Anterior cingulate cortex (tissue), 58 donors: Measurements from ENCODE around the gene TMEM208.

Source experiments
- DNase-seq, 58 donors: peaks; one replicate each; lab custom pipeline; 2025; lab: John Stamatoyannopoulos, UW

TMEM208 gene

DNA sequence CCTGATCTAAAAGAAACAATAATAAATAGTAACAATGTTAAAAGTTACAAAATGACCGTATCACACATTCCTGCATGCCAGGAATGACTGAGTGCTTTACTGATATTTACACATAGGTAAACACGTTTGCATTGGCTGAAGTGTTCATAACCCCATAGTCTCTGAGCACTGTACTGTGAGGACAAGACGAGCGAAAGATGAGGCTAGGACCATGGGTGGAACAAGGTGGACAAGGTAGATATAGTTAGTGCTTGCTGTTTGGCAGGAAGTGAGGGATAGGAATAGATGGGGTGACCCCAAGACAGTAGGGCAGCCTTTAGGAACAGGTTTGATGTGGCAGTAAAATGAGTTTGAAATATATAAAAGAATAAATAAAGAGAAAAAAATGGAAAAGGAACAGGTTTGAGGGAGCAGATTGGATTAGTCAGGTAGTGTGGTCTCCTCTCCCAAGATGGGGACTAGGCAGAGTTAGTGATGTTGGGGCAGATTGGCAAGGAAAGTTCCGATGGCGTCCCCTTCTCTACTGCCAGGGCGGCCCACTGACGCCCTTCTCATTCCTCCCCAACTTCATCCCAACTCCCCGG is 35.4 kb upstream of the TMEM208 start:
- DNase-seq, result no peak

DNA sequence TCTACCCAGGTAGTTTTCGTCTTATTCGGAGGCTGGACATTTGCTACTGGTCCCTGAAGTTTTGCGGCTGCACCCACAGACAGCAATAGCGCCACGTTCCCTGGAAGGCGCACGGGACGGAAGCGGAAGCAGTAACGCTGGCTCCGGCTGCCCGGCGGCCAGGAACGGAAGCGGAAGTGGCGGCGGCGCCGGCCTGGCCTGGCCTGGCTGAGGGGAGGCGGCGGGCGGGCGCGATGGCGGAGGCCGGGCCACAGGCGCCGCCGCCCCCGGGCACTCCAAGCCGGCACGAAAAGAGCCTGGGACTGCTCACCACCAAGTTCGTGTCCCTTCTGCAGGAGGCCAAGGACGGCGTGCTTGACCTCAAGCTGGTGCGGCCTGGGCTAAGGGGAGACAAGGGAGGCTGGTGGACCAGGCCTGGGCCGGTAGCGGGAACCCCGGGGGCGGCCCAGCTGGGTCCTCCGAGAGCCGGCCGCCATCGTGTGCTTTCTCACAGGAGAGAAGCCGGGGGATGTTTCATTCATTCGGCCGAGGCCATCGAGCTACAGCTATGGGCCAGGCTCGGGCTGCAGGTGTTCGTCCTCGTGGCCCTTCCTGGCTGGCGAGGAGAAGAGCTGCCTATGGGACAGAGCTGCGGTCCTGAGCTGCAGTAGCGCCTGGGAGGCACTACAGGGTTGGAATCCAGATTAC is 34.8 kb upstream of the TMEM208 start, which contains the start of gene E2F4:
Gene E2F4, plus strand, starts transcription at position 161 of the 687 bp plus-strand sequence. Its CDS starts 73 bp downstream, at position 234.
- DNase-seq, result peak; percentile 41 to 96 (median 88)

DNA sequence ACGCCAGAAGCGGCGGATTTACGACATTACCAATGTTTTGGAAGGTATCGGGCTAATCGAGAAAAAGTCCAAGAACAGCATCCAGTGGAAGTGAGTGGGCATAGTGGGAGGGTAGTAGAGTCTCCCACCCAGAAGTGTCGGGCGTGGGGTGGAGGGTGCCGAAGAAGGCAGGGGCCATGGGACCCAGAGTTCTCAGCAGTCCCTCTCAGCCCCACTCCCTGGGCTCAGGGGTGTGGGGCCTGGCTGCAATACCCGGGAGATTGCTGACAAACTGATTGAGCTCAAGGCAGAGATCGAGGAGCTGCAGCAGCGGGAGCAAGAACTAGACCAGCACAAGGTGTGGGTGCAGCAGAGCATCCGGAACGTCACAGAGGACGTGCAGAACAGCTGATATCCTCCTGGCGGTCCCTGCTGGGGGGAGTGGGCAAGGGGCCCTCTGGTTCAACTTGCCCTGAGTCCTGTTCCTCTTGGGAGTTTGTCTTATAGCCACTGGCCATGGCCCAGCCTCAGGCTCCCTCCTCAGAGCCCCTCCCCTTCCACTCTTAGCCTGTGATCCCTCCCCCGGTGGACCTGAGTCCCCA is 34.1 kb upstream of the TMEM208 start:
- no peak for DNase-seq

DNA sequence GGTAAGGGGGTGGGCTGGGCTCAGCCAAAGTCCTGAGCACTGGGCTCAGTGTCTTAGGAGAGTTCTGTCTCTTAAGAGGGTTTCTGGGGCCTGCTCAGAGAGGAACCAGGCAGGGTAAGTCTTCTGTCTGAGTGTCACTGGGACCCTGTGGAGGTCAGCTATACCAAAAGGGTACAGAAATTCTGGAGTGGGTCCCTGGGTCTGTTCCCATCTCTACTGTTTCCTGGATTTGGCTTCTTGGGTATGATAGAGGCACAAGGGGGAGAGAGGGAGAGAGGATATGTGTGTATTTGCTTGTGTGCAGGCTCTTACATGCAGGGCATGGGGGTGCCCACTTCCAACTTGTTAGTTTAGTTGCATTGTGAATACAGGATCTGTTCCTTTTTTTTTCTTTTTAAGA is 33.4 kb upstream of the TMEM208 start:
- DNase-seq, result no peak

DNA sequence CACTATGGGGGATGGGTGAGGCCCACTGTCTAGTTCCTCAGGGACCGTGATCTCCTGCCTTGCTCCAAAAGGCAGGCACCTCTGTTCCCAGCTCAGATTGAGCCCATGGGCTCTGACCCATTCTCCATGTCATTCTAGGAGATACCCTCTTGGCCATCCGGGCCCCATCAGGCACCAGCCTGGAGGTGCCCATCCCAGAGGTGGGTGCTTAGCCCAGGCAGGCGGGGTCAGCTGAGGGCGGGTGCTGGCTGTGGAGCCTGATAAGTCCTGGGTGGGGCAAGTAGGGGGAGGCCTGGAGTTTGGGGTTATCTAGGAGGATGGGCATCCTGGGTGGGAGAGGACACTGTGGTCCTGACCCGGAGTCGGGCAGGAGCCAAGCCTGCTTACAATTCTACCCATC is 32.7 kb upstream of the TMEM208 start:
- no peak for DNase-seq

DNA sequence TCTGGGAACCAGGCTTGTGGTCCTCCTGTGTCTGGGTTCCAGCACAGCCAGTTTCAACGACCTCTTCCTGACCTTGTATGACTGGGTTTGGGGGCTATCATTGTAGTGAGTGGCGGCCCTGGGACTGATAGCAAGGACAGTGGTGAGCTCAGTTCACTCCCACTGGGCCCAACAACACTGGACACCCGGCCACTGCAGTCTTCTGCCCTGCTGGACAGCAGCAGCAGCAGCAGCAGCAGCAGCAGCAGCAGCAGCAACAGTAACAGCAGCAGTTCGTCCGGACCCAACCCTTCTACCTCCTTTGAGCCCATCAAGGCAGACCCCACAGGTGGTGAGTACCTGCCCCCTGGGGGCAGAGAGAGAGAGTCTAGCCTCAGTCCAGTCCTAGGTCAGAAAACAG is 31.3 kb upstream of the TMEM208 start:
- DNase-seq, result no peak

DNA sequence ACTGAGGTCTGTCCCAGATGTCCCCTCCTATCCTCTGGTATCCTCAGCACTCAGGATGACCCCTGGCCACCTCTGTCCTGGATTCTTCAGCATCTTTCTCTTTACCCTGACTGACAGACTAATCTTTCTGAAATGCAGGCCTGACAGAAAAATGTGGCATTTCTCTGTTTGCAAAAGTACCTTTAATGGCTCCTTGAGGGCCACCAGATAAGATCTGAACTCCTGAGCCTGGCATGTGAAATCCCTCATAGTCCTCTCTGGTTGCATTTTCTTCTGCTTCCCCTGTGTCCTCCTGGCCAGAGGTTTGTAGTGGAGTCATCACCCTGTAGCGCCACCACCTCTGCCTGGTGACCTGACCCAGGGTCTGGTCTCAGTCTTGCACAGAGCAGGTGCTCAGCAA is 30.0 kb upstream of the TMEM208 start:
- no peak for DNase-seq

DNA sequence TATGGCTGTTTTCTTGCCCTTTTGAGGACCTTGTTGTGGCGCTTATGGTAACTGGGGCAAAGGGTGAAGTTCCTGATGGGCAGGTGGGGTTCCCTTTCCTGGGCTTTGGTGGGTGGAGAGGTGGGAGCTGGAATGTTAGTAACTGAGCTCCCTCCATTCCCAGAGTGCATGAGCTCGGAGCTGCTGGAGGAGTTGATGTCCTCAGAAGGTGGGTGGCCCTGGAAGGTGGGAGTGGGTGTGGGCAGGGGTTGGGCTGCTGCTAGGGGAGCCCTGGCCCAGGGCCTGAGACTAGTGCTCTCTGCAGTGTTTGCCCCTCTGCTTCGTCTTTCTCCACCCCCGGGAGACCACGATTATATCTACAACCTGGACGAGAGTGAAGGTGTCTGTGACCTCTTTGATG is 29.2 kb upstream of the TMEM208 start:
- DNase-seq, result no peak

DNA sequence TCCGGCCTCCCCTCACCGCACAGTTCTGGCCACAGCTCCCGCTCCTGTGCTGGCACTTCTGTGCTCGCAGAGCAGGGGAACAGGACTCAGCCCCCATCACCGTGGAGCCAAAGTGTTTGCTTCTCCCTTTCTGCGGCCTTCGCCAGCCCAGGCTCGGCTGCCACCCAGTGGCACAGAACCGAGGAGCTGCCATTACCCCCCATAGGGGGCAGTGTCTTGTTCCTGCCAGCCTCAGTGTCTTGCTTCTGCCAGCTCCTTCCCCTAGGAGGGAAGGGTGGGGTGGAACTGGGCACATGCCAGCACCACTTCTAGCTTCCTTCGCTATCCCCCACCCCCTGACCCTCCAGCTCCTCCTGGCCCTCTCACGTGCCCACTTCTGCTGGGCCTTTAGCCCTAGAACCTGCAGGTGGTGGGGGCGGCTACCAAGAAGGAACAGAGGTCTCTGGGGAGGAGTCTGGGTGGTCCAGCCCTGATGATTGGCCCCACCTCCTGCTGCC is 28.6 kb upstream of the TMEM208 start:
- peak in 47 of 58 donors; percentile 16 to 79 (median 46) for DNase-seq

DNA sequence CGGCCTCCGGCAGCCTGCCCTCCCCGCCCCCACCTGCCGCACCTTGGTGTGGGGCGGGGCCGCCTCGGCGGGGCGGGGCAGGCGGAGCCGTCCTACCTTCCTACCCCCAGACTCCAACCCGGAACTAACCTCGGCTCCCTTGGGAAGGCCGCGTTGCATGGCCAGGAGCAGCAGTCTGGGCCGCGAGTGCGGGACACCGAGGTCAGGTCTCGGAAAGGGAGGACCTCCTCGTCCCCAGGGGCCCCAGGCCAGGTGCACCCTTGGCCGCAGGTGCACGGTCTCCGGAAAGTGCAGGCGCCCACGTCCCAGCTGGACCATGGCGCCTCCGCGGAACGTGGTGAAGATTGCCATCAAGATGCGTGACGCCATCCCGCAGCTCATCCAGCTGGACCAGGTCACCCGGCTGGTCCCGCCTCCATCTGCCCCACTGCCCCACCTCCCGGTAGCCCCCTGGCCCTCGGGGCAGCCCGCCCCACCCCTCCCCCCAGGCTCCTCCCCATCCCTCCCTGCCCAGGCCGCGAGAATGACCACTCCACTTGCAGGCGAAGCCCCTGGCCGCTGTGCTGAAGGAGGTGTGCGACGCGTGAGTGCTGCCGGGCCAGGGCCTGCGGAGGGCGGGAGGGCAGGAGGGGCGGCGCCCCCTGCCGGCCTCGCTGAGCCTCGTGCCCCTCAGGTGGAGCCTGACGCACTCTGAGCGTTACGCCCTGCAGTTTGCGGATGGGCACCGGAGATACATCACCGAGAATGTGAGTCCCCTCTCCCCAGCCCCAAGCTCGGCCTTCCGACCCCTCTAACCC is 27.7 kb upstream of the TMEM208 start, which contains the start of gene ELMO3:
Gene ELMO3, plus strand, starts transcription at position 121 of the 797 bp plus-strand sequence. Its CDS starts 196 bp downstream, at position 317.
- no peak for DNase-seq

DNA sequence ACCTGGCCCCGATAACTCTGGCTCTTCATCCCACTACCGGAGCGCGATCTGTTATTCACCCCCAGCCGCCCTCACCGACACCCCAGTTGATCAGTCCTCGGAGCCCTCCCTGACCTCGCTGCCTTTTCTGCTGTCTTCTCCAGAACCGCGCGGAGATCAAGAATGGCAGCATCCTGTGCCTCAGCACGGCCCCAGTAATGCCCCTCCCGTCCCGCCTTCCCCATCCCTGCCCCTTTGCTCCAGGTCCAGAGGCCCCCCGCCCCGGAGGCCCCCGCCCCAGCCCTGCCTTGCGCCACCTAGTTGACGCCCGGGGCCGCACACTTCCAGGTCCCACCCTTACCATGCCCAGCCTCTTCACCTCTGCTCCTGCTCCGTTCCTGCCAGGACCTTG is 27.1 kb upstream of the TMEM208 start:
- DNase-seq, result no peak

DNA sequence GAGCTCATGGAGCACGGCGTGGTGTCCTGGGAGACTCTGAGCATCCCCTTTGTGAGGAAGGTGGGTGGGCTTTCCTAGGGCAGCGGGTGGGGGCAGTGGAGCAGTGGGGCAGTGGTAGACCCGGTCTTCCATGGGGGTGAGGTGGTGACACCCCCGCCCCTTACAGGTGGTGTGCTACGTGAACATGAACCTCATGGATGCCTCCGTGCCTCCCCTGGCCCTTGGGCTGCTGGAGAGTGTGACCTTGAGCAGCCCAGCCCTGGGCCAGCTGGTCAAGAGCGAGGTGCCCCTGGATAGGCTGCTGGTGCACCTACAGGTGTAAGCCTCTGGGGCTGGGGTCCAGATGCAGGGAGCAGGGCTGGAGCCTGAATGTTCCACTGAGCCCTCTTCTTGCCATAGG is 26.4 kb upstream of the TMEM208 start:
- DNase-seq, result no peak

DNA sequence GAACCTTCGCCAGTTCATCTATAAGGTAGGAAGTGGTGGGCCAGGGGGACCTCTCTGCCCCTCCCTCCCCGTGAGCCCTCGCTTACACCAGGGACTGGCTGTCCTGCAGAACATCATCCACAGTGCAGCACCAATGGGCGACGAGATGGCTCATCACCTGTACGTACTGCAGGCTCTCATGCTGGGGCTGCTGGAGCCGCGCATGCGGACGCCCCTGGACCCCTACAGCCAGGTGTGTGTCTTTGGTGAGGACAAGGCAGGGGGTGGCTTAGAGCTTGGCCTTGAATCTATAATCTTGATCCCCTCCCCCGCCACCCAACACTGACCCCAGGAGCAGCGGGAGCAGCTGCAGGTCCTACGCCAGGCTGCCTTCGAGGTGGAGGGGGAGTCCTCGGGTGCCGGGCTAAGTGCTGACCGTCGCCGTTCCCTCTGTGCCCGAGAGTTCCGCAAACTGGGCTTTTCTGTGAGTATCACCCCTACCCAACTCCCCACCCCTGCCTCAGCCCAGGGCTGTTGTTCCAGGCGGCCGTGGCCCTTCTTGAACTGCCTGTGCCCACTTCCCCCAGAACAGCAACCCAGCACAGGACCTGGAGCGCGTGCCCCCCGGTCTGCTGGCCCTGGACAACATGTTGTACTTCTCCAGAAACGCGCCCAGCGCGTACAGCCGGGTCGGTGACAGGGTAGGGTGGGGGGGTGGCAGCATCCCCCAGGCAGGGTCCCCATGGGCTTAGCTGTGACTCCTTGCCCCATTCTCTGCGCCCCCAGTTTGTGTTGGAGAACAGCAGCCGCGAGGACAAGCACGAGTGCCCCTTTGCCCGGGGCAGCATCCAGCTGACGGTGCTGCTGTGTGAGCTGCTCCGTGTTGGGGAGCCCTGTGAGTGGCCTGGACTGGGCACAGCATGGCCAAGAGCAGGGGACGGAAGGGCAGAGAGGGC is 25.3 kb upstream of the TMEM208 start:
- DNase-seq, result no peak

DNA sequence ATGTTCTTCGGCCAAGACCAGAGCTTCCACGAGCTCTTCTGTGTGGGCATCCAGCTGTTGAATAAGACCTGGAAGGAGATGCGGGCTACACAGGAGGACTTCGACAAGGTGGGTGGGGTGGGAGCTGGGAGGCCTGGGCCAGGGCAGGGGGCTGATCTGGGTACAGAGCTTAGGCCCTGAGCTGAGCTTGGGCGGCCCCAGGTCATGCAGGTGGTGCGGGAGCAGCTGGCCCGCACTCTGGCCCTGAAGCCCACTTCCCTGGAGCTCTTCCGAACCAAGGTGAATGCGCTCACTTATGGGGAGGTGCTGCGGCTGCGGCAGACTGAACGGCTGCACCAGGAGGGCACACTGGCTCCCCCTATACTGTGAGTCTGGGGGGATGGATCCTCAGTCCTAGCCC is 24.5 kb upstream of the TMEM208 start:
- DNase-seq, result no peak

DNA sequence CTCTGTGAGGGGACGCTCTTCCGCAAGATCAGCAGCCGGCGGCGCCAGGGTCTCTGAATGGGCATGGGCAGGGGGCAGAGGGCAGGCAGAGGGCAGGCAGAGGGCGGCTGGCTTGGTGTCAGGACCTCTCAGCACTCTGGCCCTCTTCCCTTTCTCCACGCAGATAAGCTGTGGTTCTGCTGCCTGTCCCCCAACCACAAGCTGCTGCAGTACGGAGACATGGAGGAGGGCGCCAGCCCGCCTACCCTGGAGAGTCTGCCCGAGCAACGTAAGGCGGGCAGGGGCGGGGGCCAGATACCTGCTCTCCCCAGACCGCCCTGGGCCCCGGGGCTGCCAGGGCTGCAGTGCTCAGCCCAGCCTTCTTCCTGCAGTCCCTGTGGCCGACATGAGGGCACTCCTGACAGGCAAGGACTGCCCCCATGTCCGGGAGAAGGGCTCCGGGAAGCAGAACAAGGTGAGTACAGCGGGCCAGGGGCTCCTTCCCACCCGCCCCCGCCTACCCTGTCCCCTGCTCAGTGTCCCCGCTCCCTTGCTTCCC is 23.9 kb upstream of the TMEM208 start:
- DNase-seq, result no peak

DNA sequence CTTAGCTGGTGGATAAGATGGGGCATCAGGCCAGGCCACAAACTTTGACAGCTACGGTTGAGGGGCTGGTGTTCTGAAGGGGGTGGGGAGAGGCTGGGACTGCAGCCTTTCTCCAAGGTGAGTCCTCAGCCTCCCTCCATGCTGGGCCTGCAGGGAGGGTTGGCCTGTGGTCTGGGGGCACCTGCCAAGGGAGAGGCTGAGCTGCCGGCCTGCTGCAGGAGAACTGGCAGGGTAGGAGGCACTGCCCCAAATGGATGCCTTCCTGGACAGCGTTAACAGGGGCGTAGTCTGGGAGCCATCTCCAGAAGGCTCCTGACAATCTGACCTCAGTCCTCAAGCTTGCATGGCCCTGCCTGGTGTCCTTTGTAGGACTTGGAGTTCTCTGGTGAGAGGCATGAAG is 22.9 kb upstream of the TMEM208 start:
- DNase-seq, result no peak

DNA sequence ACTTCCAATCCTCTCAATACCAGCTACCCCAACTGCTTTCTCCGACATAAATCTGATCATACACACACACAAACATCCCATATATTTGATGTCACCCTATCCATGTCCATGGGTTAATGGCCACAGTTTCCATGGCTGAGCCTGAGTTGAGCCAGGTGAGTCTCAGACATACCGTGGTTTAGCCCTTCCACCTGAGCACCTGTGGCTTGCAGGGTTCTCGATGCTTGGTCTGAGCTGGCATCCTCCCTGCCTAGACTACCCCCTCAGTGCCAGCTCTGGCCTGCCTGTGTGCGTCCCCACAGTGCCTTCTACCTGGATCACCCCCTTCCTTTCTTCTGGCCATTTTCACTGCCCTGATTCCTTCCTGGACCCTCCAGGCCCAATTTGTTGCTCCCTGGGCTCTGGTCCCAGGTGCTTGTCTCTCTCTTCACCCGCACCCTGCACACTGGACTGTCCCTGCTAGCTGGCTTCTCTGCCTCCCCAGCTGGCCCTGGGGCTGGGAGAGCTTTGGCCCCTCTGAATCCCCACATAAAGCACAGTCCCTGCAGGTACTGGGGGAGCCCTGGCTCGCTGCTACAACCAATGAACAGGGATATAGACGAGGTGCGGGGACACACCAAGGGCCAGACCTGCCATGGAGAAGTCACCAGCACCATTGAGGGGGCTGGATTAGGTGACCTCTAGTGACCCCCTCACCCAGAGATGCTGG is 20.6 kb upstream of the TMEM208 start:
- no peak for DNase-seq

DNA sequence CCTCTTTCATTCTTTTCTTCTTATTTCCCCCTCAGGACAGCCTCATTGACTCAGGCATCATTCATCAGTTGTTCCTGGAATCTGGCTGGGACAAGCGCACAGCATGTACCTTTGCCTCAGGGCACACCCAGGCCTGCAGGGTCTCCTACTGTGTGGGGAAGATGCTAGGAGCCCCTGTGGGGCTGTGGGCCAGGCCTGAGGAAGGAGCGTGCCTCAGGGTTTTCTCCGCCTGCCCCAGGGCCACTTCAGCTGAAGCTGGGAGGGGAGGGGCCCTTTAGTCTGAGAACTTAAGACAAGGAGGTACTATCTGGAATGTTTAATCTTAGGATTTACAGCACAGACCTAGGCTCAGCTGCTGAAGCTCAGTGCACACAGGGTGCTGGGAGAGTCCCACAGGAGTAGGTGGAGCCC is 20.1 kb upstream of the TMEM208 start:
- DNase-seq, result no peak
